Fibroblast of lung (primary cell): ENCODE measurements around the gene HSD17B3. TPM values are rescaled to one million over a fixed set of nuclear protein-coding genes. Genes with fewer than 3 reads are reported as not detected.
A peak's percentile ranks its signal among the peaks of the same experiment; 100 is the strongest.

Source experiments
- DNase-seq, 2 donors: peaks; one replicate each; pipeline versions ENCODE4 v3.0.0 to v3.0.0-alpha.2; 2010; ENCODE audit warnings: low read depth in 2 of 2
- H2AFZ ChIP-seq: 2 replicates; pipeline ENCODE4 v1.5.1; 2012; ENCODE audit warnings: low read length, control low read depth, inconsistent platforms
- H3K27ac ChIP-seq: 2 replicates; pipeline ENCODE4 v1.5.1; 2011; ENCODE audit warnings: low read length, control low read depth; ENCODE audit not compliant: insufficient read depth
- H3K27me3 ChIP-seq: 2 replicates; pipeline ENCODE4 v1.5.1; 2011; ENCODE audit warnings: mild to moderate bottlenecking, low read length; ENCODE audit not compliant: control insufficient read depth, insufficient read depth
- H3K36me3 ChIP-seq: 2 replicates; pipeline ENCODE4 v1.5.1; 2011; ENCODE audit warnings: low read length; ENCODE audit not compliant: control insufficient read depth, insufficient read depth
- H3K4me1 ChIP-seq: 2 replicates; pipeline ENCODE4 v1.5.1; 2011; ENCODE audit warnings: low read length; ENCODE audit not compliant: control insufficient read depth, insufficient read depth; ENCODE audit errors: extremely low read depth
- H3K4me2 ChIP-seq: 2 replicates; pipeline ENCODE4 v1.5.1; 2011; ENCODE audit warnings: low read length, control low read depth; ENCODE audit not compliant: insufficient read depth; ENCODE audit errors: extremely low read depth
- H3K4me3 ChIP-seq, 4 experiments: fragments of 200-600 bp in 1 of 4; sonication (generic) in 1 of 4; replicated peaks in 1 of 4; 2 replicates each; pipeline ENCODE4 v1.5.1; 2011 to 2016; ENCODE audit warnings: low read length in 4 of 4, low read depth in 3 of 4, mild to moderate bottlenecking in 3 of 4, control low read depth in 2 of 4, inconsistent platforms in 1 of 4, mixed read lengths in 1 of 4; ENCODE audit not compliant: insufficient read depth in 1 of 4; ENCODE audit errors: control extremely low read depth in 1 of 4
- H3K79me2 ChIP-seq: 2 replicates; pipeline ENCODE4 v1.5.1; 2012; ENCODE audit warnings: mild to moderate bottlenecking, low read length, inconsistent platforms; ENCODE audit not compliant: control insufficient read depth, insufficient read depth
- H3K9ac ChIP-seq: 2 replicates; pipeline ENCODE4 v1.5.1; 2011; ENCODE audit warnings: mild to moderate bottlenecking, low read length, control low read depth; ENCODE audit not compliant: insufficient read depth
- H3K9me3 ChIP-seq: 2 replicates; pipeline ENCODE4 v1.5.1; 2012; ENCODE audit warnings: low read depth, low read length; ENCODE audit not compliant: control insufficient read depth, insufficient read depth
- H4K20me1 ChIP-seq: 2 replicates; pipeline ENCODE4 v1.5.1; 2011; ENCODE audit warnings: low read length; ENCODE audit not compliant: control insufficient read depth, insufficient read depth; ENCODE audit errors: extremely low read depth
- CTCF ChIP-seq, 2 donors: IDR thresholded peaks in 1 of 2; conservative IDR thresholded peaks in 1 of 2; 1 replicate in 1 of 2; 2 replicates in 1 of 2; pipeline ENCODE4 v1.5.1; 2011 to 2012; ENCODE audit warnings: low read length in 2 of 2, control low read depth in 1 of 2, inconsistent platforms in 1 of 2, low read depth in 1 of 2, mild to moderate bottlenecking in 1 of 2
- EZH2 ChIP-seq: IDR thresholded peaks from 2 replicates; pipeline ENCODE4 v1.5.1; 2012; ENCODE audit warnings: low read length, control low read depth, mild to moderate bottlenecking; ENCODE audit errors: missing control alignments
- polyA plus RNA-seq, 2 donors: library from polyadenylated mRNA; depleted of rRNA in 1 of 2; stranded (reverse) in 1 of 2; unstranded in 1 of 2; fragments of >200 nt; gene quantifications; 2 replicates each; pipeline ENCODE4 v1.2.1, GENCODE V29; 2011 to 2012; ENCODE audit warnings: missing spikeins in 1 of 2
- total RNA-seq: library from RNA; depleted of rRNA; stranded (reverse); fragments of >200 nt; gene quantifications from 2 replicates; pipeline ENCODE4 v1.2.1, GENCODE V29; 2014

HSD17B3 gene
- total and polyA plus RNA-seq, 2 donors (not counting 1 experiment from before 2014, with no cell fraction given) = 0.17 TPM; not detected in 1

- TF ChIP-seq CTCF (conservative IDR thresholded peaks at IDR 0.05 in 1 of 2, IDR thresholded peaks at IDR 0.05 in 1 of 2; ENCODE audit: low read depth in 1 of 2, low read length in 2 of 2) (peak; percentile 44 to 58), EZH2 (no peak)
- Histone ChIP-seq H3K4me2 (no peak overlapping the region), H3K4me3 (no peak overlapping the region), H3K79me2 (no peaks in the 10 kb centered on the region), H2AFZ (no peak overlapping the region), H3K36me3 (no peaks in the 10 kb centered on the region), H3K9me3 (no peaks in the 10 kb centered on the region), H4K20me1 (no peaks in the 10 kb centered on the region), H3K27me3 (no peaks in the 10 kb centered on the region), H3K4me1 (peaks cover 3% of the 10 kb centered on the region), H3K27ac (no peak overlapping the region), H3K9ac (no peak overlapping the region)
- DNase-seq = peak in 1 of 2 donors; percentile 15
These were observed 79.8 kb downstream of the HSD17B3 start for GRCh38 chr9:96222132-96222531.

- TF ChIP-seq CTCF (conservative IDR thresholded peaks at IDR 0.05 in 1 of 2, IDR thresholded peaks at IDR 0.05 in 1 of 2; ENCODE audit: low read depth in 1 of 2, low read length in 2 of 2) (no peak), EZH2 (no peak)
These were observed 82.1 kb downstream of the HSD17B3 start for GRCh38 chr9:96219900-96220257.

DNA sequence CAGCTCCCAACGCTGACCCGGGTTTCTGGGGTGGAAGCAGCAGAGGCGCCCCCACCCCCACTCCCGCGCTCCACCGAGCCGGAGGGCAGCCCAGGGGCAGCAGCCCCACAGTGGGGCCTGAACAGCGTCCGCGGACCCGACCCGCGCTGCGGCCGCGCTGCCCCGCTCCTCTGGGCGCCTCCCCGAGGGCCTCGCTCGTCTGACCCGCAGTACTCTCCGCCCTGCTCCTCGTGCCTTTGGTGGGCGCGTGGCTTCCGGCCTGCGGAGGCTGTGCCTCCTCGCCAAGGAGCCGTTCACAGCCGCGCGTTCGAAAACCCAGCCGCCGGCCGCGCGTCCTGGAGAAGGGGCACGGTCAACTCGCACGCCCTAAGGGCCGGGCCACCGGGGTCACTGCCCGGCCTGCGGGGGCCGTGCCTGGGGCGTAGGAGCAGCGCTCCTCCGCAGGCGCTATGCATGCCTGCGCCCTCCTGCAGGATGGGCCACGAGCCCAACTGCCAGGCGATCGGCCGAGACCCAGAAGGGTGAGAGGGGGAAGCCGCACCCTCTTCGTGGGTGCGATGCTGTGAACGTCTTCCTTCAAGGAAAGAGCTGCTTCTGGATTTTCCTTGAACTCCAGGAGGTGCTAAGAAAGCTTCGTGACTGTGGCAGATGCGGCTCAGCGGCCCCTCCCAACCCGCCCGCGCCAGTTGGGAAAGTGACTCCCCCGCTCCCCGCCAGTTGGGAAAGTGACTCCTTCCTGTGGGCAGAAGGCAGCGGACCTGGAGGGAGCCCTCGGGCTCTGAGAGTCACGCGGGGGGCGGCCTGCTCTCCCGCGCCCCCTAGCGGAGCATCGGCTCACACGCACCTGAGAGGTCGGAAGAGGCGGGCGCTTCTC, 82.7 kb downstream of the HSD17B3 start:
- Histone ChIP-seq H2AFZ (no peak overlapping the region), H3K9ac (no peak overlapping the region), H3K9me3 (no peaks in the 10 kb centered on the region), H3K27me3 (peaks cover 3% of the 10 kb centered on the region), H3K27ac (no peak overlapping the region), H3K36me3 (no peaks in the 10 kb centered on the region), H3K79me2 (no peaks in the 10 kb centered on the region), H3K4me2 (no peak overlapping the region), H4K20me1 (no peaks in the 10 kb centered on the region), H3K4me1 (peaks cover 3% of the 10 kb centered on the region), H3K4me3 (no peak overlapping the region)
- peak in 1 of 2 donors; percentile 12 for DNase-seq
- TF ChIP-seq CTCF (conservative IDR thresholded peaks at IDR 0.05 in 1 of 2, IDR thresholded peaks at IDR 0.05 in 1 of 2; ENCODE audit: low read depth in 1 of 2, low read length in 2 of 2) (peak in 1 of 2 donors; percentile 26), EZH2 (no peak)

More at GRCh38 chr9:96219900-96220257, 82.1 kb downstream of the HSD17B3 start:
- Histone ChIP-seq H3K36me3 (no peaks in the 10 kb centered on the region), H3K4me2 (no peak overlapping the region), H3K9ac (no peak overlapping the region), H3K27ac (no peak overlapping the region), H3K4me3 (no peak overlapping the region), H3K9me3 (no peaks in the 10 kb centered on the region), H3K27me3 (peaks cover 3% of the 10 kb centered on the region), H4K20me1 (no peaks in the 10 kb centered on the region), H3K4me1 (peaks cover 3% of the 10 kb centered on the region), H3K79me2 (no peaks in the 10 kb centered on the region), H2AFZ (no peak overlapping the region)
- DNase-seq = no peak
